ENCODE measurements around the gene PCP2.

The PCP2 gene

DNA sequence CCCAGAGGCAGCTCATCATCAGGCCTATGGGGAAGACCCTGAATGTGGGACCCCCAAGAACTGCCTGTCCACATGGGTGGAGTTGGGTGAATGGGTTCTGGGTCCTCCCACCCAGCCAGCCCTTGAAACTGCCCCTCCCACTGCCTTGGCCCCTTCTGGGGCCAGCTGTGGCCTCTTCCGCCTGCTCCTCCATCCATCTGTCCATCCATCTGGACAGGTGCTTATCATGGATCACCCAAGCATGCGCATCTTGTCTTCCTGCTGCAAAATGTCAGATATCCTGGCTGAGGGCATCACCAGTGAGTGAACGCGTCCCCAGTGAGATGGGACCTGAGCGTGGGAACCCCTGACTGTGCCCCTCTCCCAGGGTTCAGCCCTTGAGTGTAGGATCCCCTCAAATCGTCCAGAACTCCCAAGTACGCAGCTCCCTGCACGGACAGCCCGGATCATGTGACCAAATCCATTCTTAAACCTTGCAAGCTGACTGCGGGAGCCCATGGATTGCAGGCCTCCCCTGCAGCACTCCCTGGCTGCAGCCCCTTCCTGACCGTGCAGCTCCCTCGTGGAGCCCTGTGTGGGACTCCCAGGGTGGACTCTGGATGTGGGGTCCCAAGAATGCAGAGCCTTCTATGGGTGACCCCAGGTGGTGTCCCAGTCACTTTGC is 5.4 kb upstream of the PCP2 start:
- DNase-seq (ENCODE audit: low read depth), result no peak

GRCh38 chr19:7637374-7638256 is 4.1 kb upstream of the PCP2 start:
- DNase-seq (ENCODE audit: low read depth), result no peak

DNA sequence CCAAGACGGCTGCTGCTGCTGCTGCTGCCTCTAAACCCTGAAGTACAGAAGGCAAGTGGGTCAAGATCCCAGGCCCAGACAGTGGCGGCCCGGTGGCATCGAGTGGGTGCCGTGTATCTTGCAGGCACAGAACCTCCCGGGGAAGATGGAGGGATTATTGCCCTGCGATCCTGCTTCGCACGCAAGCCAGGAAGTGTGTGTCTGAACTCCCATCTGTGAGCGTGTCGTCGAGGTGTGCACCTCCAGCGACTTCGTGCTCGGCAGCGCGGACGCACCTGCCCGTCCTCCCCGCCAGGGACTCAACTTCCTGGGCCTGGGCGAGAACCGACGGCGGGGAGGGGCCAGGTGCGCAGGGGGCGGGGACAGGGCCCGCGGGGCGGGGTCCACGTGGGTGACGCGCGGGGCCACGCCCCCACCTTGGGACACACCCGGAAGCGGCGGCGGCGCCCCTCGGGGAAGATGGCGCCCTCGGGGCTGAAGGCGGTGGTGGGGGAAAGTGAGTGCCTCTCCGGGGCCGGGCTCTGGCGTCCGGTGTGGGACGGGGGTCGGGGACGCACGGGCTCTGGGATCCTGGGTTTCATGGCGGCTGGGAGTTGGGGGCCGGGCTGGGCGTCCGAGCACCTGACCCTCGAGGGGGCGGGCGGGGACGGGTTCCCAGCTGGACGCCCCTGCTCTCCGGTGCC is 3.3 kb upstream of the PCP2 start, which contains the start of gene STXBP2:
TSS of gene STXBP2 (plus strand) at position 420 of the 683 bp plus-strand sequence. CDS start at position 460, 40 bp downstream.
- DNase-seq (ENCODE audit: low read depth), result peak; percentile 85

DNA sequence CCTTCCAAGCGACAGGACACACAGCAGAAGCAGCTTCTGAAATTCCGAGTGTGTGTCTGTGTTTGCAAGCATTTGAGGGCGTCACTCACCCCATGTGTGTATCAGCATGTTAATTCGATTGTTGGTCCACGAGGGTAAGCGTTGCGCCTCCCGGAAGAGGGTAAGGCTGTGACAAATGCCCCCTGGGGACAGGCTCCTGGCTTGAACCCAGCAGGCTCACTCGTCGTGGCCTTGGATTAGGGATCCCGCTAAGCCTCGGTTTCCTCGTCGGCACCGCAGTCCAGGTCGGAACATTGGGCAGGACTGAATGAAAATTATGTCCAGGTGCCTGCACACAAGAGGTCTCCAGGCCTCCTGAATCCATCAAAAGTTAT is 2.8 kb upstream of the PCP2 start:
- no peak for DNase-seq (ENCODE audit: low read depth)

DNA sequence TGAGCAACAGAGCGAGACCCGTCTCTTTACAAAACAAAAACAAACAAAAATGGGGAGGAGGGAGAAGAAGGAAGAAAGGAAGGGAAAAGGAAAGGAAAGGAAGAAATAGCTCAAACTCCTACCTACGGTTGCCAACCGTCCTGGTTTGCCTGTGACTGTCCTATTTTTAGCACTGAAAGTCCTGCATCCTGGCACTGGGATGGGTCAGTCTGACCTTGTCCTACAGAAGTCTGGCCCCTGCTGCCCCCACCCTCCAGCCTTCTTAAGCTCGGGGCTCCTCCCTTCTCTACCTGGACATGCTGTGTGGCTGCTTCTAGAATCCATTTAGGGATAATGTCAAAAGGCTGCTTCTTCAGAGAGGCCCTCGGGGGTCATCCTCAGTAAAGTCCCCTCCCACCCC is 2.2 kb upstream of the PCP2 start:
- no peak for DNase-seq (ENCODE audit: low read depth)

GRCh38 chr19:7632340-7633203 is 947 bp downstream of the PCP2 start:
- DNase-seq (ENCODE audit: low read depth), result no peak

GRCh38 chr19:7631577-7631976 is 1.9 kb downstream of the PCP2 start:
- no peak for DNase-seq (ENCODE audit: low read depth)

- peak; percentile 92 for DNase-seq (ENCODE audit: low read depth)
Measured at GRCh38 chr19:7629347-7630054, 4.0 kb downstream of the PCP2 start, which contains the start of the genes PET100 and XAB2. Gene PET100, plus strand, starts transcription at chr19:7629793. Its CDS starts 41 bp downstream, at chr19:7629834. Gene XAB2, minus strand, starts transcription at chr19:7629545. Its CDS starts 18 bp downstream, at chr19:7629527.

DNA sequence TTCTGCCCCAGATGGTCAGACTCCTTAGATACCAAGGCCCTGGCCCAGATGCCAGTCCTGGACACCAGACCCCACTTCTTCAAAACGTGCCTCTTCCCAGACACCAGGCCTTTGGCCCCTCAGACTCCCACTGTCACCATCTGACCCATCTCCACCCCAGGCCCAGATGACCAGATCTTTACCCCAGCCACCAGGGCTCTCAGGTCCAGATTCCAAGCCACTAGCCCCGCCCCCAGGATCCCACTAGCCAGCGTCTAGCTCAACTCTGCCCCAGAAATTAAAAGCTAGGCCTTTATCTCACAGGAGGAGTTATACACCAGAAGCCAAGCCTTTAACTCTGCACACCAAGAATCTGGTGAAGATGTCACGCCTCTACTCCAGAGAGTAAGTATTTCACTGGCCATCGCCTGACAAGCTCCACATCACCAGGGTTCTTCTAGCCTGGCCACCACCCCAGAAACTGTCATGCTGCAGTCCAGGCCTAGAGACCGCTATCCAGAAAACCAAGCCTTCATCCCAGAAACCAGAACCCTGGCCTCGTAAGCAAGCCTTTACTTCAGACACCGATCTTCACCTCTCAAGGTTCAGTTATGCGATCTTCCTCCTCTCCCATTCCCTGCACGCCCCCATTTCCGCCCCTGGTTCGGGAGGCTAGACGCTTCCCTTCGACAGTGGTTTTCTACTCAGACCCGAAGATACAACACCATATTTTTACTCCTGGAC is 4.8 kb downstream of the PCP2 start:
- no peak for DNase-seq (ENCODE audit: low read depth)

- DNase-seq (ENCODE audit: low read depth), result no peak
Measured at GRCh38 chr19:7627166-7627565, 6.4 kb downstream of the PCP2 start.

- DNase-seq (ENCODE audit: low read depth), result no peak
Measured at GRCh38 chr19:7625763-7626372, 7.7 kb downstream of the PCP2 start.

DNA sequence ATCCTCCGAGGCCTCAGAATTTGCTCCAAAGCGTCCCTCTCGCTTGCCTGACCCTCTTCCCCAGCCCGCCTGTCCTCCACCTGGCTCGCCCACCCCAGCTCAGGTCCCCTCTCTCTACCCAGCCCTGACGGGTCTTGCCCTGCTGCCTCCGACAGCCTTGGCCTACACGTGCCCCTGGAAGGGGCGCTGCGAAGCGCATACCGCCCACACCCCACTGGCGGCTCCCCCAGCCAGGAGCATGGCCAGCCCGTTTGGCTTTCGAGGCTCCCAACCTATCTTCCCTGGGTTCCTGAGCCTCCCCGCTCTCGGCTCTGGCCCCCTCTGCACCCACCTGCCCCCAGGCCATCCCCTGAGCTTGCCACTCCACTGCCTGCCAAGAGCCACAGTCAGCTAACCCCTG is 8.7 kb downstream of the PCP2 start:
- DNase-seq (ENCODE audit: low read depth), result no peak

DNA sequence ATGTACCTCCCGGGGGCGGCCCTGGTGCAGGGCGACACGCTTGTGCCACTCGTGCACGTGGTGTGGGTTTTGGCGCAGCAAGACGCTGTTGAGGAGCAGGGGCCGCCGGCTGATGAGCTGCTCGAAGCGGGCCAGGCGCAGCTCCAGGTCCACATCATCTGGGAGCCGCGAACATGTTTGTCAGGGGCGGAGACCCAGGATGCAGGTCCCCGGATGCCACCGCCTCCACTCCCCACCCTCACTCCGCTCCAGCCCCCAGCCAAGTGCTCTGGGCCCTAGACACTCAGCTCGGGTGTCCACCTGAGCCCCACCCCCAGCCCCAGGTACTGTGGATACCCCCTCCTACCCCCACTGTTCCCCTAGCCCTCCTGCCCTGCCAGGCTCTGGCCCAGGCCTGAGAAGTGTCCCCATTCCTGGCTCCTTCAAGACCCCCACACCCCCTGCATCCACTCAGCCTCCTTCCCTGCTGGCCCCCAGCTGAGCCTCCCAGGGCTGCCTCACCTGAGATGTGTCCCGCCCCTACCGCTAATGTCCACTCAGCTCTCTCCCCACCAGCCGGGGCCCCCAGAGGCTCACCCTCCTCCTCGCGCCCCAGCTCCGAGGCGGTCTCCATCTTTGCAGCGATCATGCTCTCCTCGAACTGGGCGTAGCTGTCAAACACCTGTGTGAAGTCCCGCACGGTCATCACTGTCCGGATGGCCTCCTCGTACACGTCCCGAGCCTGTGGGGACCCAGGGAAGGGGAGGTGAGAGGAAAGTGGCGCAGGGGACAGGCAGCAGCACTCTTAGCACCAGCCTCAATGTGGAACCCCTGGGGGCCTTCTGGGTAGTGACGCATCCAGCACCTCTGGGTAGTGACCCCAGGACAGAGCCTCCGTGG is 9.6 kb downstream of the PCP2 start:
- DNase-seq (ENCODE audit: low read depth), result no peak

DNA sequence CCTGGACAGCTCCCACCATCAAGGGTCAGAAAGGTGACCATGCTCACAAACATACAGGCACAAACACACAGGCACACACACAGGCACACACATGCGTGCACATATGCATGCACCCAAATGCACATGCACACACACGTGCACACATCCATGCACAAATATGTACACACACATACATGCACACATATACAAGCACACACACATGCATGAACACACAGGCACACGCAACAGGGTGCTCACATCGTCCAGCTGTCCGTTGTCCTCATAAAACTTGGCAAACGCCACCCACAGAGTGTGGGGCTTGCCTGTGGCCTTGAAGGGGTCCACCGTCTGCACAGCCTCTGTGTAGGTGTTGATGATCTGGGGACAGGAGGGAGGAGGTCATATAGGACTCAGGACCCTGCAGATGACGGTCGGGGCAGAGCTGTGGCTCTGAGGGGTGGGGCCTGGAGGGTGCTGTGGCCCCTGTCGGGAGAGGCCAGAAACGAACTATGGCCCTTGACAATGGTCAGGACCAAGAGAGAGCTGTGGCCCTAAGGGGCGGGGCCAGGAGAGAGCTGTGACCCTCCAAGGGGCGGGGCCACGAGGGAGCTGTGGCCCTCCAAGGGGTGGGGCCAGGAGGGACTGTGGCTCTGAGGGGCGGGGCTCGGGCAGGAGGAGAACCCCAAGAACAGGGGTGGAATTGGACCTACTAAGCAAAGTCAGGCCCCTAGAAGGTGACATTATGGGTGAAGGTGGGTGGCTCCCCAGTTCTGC is 10.4 kb downstream of the PCP2 start:
- no peak for DNase-seq (ENCODE audit: low read depth)

- no peak for DNase-seq (ENCODE audit: low read depth)
Measured at GRCh38 chr19:7620442-7621412, 12.8 kb downstream of the PCP2 start.

GRCh38 chr19:7619671-7620441 is 13.7 kb downstream of the PCP2 start:
- DNase-seq (ENCODE audit: low read depth), result no peak

Measured in stimulated activated CD8-positive, alpha-beta memory T cell treated with anti-CD3 and anti-CD28 coated beads, Interleukin-12 subunit alpha, Interleukin-12 subunit beta, amount 100 ng/mL, for 1 hour (primary cell).